Omental fat pad (tissue), 4 donors: ENCODE measurements around the gene MEGF10. TPM values are rescaled to one million over a fixed set of nuclear protein-coding genes. Genes with fewer than 3 reads are reported as not detected.

ENCODE experiments used
- ATAC-seq: fragments of 150-250 bp; one replicate; pipeline ENCODE4 v1.9.1; 2016; ENCODE audit warnings: mild to moderate bottlenecking, moderate library complexity; ENCODE audit not compliant: low FRiP score
- DNase-seq: peaks from one replicate; pipeline ENCODE4 v3.0.0-alpha.2; 2019; ENCODE audit warnings: low spot score
- CTCF ChIP-seq, 3 donors: fragments of 450-650 bp; IDR thresholded peaks; one replicate each; pipeline ENCODE4 v1.5.1; 2016 to 2017; ENCODE audit warnings: antibody characterized with exemption in 3 of 3, mild to moderate bottlenecking in 3 of 3, moderate library complexity in 2 of 3
- total RNA-seq, 4 donors: library from RNA; depleted of rRNA; stranded (reverse); fragments of >200 nt; gene quantifications; one replicate each; pipeline ENCODE4 v1.1.0, GENCODE V29; 2016

Gene MEGF10
- total RNA-seq, 4 donors from 2014 or later, result 0.13 to 0.74 (median 0.42) TPM

DNA sequence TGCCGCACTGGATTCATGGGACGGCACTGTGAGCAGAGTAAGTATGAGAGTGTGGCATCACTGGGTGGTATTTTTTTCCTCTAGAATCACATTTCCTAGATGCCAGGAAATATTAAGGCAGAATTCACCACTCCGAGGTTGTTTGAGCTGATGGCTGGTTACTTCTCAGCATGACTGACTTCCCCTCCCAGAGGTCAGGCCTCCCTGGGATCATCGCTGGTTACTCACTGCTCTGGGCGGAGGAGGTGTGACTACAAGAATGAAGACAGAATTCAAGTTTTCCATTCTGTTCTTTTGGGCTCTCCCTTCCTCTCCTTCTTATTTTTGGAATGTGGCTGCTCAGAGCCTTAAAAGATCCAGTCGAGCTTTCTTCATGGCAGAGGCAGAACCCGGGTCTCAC is 150.2 kb downstream of the MEGF10 start:
- no peak for TF ChIP-seq CTCF (IDR thresholded peaks at IDR 0.05)
- ATAC-seq (no peak), DNase-seq (no peak)

DNA sequence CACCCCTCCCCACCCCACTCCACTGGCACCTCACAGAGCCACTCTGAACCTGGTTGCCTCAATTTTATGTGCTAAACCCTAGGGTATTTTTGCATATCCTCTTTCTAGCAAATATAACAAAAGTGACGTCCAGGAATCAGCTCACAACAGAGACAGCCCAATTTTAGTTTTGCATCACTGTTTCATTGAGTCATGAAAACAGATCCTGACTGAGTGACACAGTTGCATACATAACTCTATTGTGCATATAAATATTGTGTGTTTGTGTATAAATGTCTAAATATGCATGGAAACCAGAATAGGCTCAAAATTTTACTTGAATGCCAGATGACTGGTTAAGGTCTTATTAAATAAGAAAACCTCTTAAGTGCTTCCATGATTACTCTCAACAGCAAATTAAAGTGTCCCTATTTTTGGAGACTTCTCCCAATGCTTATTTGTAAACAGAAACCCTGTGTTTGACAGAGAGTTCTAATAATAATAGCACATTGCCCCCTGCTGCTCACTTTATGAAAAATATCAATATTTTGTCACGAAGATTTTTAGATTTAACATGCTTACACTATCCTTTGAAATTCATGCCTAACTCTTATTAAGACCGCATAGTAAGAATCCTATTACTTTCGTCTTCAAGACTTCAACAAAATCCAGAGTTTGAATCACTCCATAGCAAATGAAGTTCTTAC is 151.3 kb downstream of the MEGF10 start:
- no peak for TF ChIP-seq CTCF (IDR thresholded peaks at IDR 0.05)
- DNase-seq, result no peak
- no peak for ATAC-seq

DNA sequence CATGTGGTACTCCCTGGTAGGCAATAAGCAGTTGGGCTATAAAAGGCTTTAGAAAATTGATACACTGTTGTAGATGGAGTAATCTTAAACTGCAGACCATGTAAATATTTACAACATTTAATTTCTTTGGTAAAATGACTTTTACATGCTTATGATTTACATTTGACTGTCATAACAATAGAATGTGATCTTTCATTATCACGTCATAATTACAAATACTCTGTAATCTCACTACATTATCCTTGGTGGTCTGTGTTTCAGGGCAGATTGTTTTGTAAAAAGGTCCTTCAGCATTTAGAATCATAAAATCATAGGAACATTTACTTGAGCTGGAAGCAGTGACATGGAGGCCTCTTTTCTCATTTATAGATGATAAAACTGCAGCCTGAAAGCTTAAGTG is 153.6 kb downstream of the MEGF10 start:
- no peak for TF ChIP-seq CTCF (IDR thresholded peaks at IDR 0.05)
- DNase-seq (no peak), ATAC-seq (no peak)

DNA sequence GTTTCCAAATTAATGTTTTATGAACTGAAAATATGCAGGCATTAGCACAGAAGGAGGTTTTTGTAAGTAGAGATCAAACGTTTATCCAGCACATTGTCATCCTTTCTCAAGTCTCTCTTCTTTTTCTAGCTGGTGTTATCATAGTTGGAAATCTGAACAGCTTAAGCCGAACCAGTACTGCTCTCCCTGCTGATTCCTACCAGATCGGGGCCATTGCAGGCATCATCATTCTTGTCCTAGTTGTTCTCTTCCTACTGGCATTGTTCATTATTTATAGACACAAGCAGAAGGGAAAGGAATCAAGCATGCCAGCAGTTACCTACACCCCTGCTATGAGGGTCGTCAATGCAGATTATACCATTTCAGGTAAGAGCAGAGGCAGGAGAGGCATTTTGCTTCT is 154.7 kb downstream of the MEGF10 start:
- DNase-seq (no peak), ATAC-seq (no peak)
- no peak for TF ChIP-seq CTCF (IDR thresholded peaks at IDR 0.05)

- TF ChIP-seq CTCF (IDR thresholded peaks at IDR 0.05), result no peak
- ATAC-seq (no peak), DNase-seq (no peak)
Observed at GRCh38 chr5:127446626-127447025, 156.0 kb downstream of the MEGF10 start.

DNA sequence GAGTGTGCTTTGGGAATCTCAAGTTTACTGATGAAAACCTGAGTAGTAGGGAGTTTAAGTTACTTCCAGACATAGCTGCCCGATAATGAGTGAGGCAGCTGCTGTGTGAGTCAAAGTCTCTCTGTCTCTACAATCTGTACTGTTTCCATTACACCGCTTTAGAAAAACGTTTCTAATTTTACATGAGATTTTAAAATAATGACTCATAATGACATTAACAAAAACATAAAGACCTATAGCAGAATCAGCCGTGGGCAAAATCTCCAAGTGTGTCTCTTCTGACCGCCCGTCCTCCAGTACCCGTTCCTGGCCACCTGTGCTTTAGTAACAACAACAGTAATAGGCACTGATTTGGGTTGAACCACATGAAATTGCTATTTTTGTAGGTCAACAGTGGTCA is 157.2 kb downstream of the MEGF10 start:
- no peak for ATAC-seq
- TF ChIP-seq CTCF (IDR thresholded peaks at IDR 0.05), result no peak
- no peak for DNase-seq

GRCh38 chr5:127450046-127450445 is 159.4 kb downstream of the MEGF10 start:
- no peak for TF ChIP-seq CTCF (IDR thresholded peaks at IDR 0.05)
- DNase-seq (no peak), ATAC-seq (no peak)
